ENCODE results near the gene VWA2. TPM values are rescaled to one million over a fixed set of nuclear protein-coding genes. Genes with fewer than 3 reads are reported as not detected.

Gene VWA2
- total and polyA plus RNA-seq, 10 of the 15 experiments (the other 5 are each of a cell fraction or from before 2014, with no cell fraction given): 0.03 TPM; not detected in 9

GRCh38 chr10:114215033-114215432, 24.0 kb upstream of the VWA2 start:
- Histone ChIP-seq H3K4me3 (no peak overlapping the region), H3K27ac (ENCODE audit: control insufficient read depth, insufficient read depth) (no peak overlapping the region), H3K36me3 (ENCODE audit: control insufficient read depth in 2 of 2, insufficient read depth in 2 of 2, low read length in 1 of 2) (no peaks in the 10 kb centered on the region), H2AFZ (ENCODE audit: control insufficient read depth, low read depth, low read length) (no peak overlapping the region), H3K9me3 (replicated peaks; ENCODE audit: control insufficient read depth, insufficient read depth, low read length) (no peaks in the 10 kb centered on the region; the same call in 2 of the 3 replicates), H4K20me1 (ENCODE audit: control insufficient read depth, insufficient read depth) (no peaks in the 10 kb centered on the region), H3K4me2 (ENCODE audit: control insufficient read depth, insufficient read depth) (no peak overlapping the region), H3K4me1 (ENCODE audit: control insufficient read depth, insufficient read depth, low read length) (no peaks in the 10 kb centered on the region), H3K27me3 (replicated peaks in 1 of 2; ENCODE audit: control insufficient read depth in 2 of 2, insufficient read depth in 2 of 2, low read length in 1 of 2) (no peaks in the 10 kb centered on the region; a peak in 1 of 4 replicates), H3K9ac (ENCODE audit: control insufficient read depth, insufficient read depth, low read length) (no peak overlapping the region), H3K79me2 (ENCODE audit: control insufficient read depth, insufficient read depth, low read length) (no peaks in the 10 kb centered on the region)
- ATAC-seq (no peak), DNase-seq (ENCODE audit: low read depth, low spot score) (no peak), FAIRE-seq (no peak)
- ChIA-PET SMC1A (ENCODE audit: uncharacterized antibody, unreplicated experiment) (no interaction called here), CTCF (no interaction called here), POLR2A (no interaction called here), RAD21 (ENCODE audit: unreplicated experiment) (no interaction called here)
- 4% methylated on average over 1 of the region's 1 CpG for WGBS (ENCODE audit: insufficient coverage, insufficient replicate concordance, low lambda C conversion rate, missing lambda C conversion rate)
- no TSS peak for BruUV-seq (replicated peaks)
- intact Hi-C loops (cut with micrococcal nuclease; ENCODE audit: unreplicated experiment) (no loop called here), in situ Hi-C loops (cut with MboI) (loop anchor here (25.0 kb wide), 1 partner anchor 97 kb away; no protein-coding TSS in a partner anchor)
- TF ChIP-seq POLR2AphosphoS5 (IDR thresholded peaks at IDR 0.05; ENCODE audit: low read length): no peak

- in situ Hi-C loops (cut with MboI): loop anchor here (25.0 kb wide), 1 partner anchor 92 kb away; no protein-coding TSS in a partner anchor
- Histone ChIP-seq H2AFZ (ENCODE audit: control insufficient read depth, low read depth, low read length) (no peak overlapping the region), H4K20me1 (ENCODE audit: control insufficient read depth, insufficient read depth) (no peaks in the 10 kb centered on the region), H3K9ac (ENCODE audit: control insufficient read depth, insufficient read depth, low read length) (no peak overlapping the region), H3K9me3 (replicated peaks; ENCODE audit: control insufficient read depth, insufficient read depth, low read length) (no peaks in the 10 kb centered on the region), H3K27ac (ENCODE audit: control insufficient read depth, insufficient read depth) (no peak overlapping the region), H3K36me3 (ENCODE audit: control insufficient read depth in 2 of 2, insufficient read depth in 2 of 2, low read length in 1 of 2) (no peaks in the 10 kb centered on the region), H3K27me3 (replicated peaks in 1 of 2; ENCODE audit: control insufficient read depth in 2 of 2, insufficient read depth in 2 of 2, low read length in 1 of 2) (no peaks in the 10 kb centered on the region), H3K79me2 (ENCODE audit: control insufficient read depth, insufficient read depth, low read length) (no peaks in the 10 kb centered on the region), H3K4me2 (ENCODE audit: control insufficient read depth, insufficient read depth) (no peak overlapping the region), H3K4me1 (ENCODE audit: control insufficient read depth, insufficient read depth, low read length) (no peaks in the 10 kb centered on the region), H3K4me3 (no peak overlapping the region)
- WGBS (ENCODE audit: insufficient coverage, insufficient replicate concordance, low lambda C conversion rate, missing lambda C conversion rate): 92% methylated on average over 2 of the region's 2 CpGs
- no peak for DNase-seq (ENCODE audit: low read depth, low spot score)
- BruUV-seq (replicated peaks): no TSS peak
- RAD21 ChIA-PET (ENCODE audit: unreplicated experiment): no interaction called here
- FAIRE-seq: no peak
- CTCF ChIA-PET: interaction anchor here (0.9 kb wide), 1 partner anchor 9 kb away, joined by 3 read pairs; no protein-coding TSS in a partner anchor
- intact Hi-C loops (cut with micrococcal nuclease; ENCODE audit: unreplicated experiment): no loop called here
- SMC1A ChIA-PET (ENCODE audit: uncharacterized antibody, unreplicated experiment): no interaction called here
- no peak for ATAC-seq
- POLR2A ChIA-PET: no interaction called here
- TF ChIP-seq CHD2 (IDR thresholded peaks at IDR 0.05; ENCODE audit: borderline replicate concordance, low read depth, low read length) (no peak), EED (IDR thresholded peaks at IDR 0.05; ENCODE audit: low read depth) (no peak), SMARCA5 (IDR thresholded peaks at IDR 0.05) (no peak), TCF7 (IDR thresholded peaks at IDR 0.05; ENCODE audit: borderline replicate concordance) (no peak), MTA3 (IDR thresholded peaks at IDR 0.05; ENCODE audit: borderline replicate concordance, low read length) (no peak), RELB (IDR thresholded peaks at IDR 0.05; ENCODE audit: low read depth) (no peak), BCL11A (IDR thresholded peaks at IDR 0.05; ENCODE audit: low read depth, low read length) (no peak), MTA2 (IDR thresholded peaks at IDR 0.05; ENCODE audit: low read depth) (no peak), NFIC (IDR thresholded peaks at IDR 0.05; ENCODE audit: low read depth, low read length) (no peak), RELA (IDR thresholded peaks at IDR 0.05; ENCODE audit: borderline replicate concordance, partially characterized antibody) (no peak), ZSCAN29 (IDR thresholded peaks at IDR 0.05) (no peak), CBX5 (IDR thresholded peaks at IDR 0.05; ENCODE audit: low read depth) (no peak), PKNOX1 (IDR thresholded peaks at IDR 0.05) (no peak), USF1 (IDR thresholded peaks at IDR 0.05; ENCODE audit: borderline replicate concordance, extremely low read length, insufficient read depth, low read depth, low read length) (no peak), PAX5 (IDR thresholded peaks at IDR 0.05; ENCODE audit: borderline replicate concordance, low read depth, low read length) (no peak), ATF7 (IDR thresholded peaks at IDR 0.05; ENCODE audit: low read depth) (no peak)
These were observed 18.8 kb upstream of the VWA2 start for GRCh38 chr10:114220281-114220680.
